DND-41 (cell line): ENCODE results near the gene FANCE.

Experiments used
- ATAC-seq: fragments of 200-7000 bp; cut with Tn5 transposase; 3 replicates; pipeline ENCODE4 v1.9.1; 2021; ENCODE audit warnings: low read depth; ENCODE audit not compliant: insufficient read depth
- DNase-seq: peaks from one replicate; pipeline ENCODE4 v3.0.0-alpha.2; 2020
- H2AFZ ChIP-seq: 2 replicates; pipeline ENCODE4 v1.6.0; 2012; ENCODE audit warnings: low read depth, low read length
- H3K27ac ChIP-seq: 2 replicates; pipeline ENCODE4 v1.5.1; 2012; ENCODE audit warnings: low read length, inconsistent platforms
- H3K27me3 ChIP-seq: fragments of 200-600 bp; sonication (generic); 2 replicates; pipeline ENCODE4 v1.6.0; 2012; ENCODE audit warnings: low read length, mild to moderate bottlenecking, inconsistent platforms; ENCODE audit not compliant: insufficient read depth, poor library complexity
- H3K36me3 ChIP-seq: 2 replicates; pipeline ENCODE4 v1.5.1; 2012; ENCODE audit warnings: low read length, inconsistent platforms; ENCODE audit not compliant: insufficient read depth
- H3K4me1 ChIP-seq: 2 replicates; pipeline ENCODE4 v1.5.1; 2012; ENCODE audit warnings: mild to moderate bottlenecking, low read length; ENCODE audit not compliant: insufficient read depth
- H3K4me2 ChIP-seq: 2 replicates; pipeline ENCODE4 v1.6.0; 2012; ENCODE audit warnings: mild to moderate bottlenecking, moderate library complexity, low read length, inconsistent platforms; ENCODE audit not compliant: insufficient read depth
- H3K4me3 ChIP-seq, 2 experiments: fragments of 200-600 bp in 1 of 2; shearing (Covaris generic) in 1 of 2; 2 replicates each; pipeline ENCODE4 v1.5.1; 2012 to 2016; ENCODE audit warnings: inconsistent platforms in 2 of 2, low read length in 2 of 2, mild to moderate bottlenecking in 2 of 2, low read depth in 1 of 2, moderate library complexity in 1 of 2
- H3K79me2 ChIP-seq: 2 replicates; pipeline ENCODE4 v1.6.0; 2012; ENCODE audit warnings: low read length, inconsistent platforms; ENCODE audit not compliant: insufficient read depth
- H3K9ac ChIP-seq: 2 replicates; pipeline ENCODE4 v1.6.0; 2012; ENCODE audit warnings: low read depth, mild to moderate bottlenecking, inconsistent platforms, low read length, moderate library complexity
- H3K9me3 ChIP-seq: 2 replicates; pipeline ENCODE4 v1.5.1; 2012; ENCODE audit warnings: low read length, moderate library complexity, mild to moderate bottlenecking, inconsistent platforms; ENCODE audit not compliant: insufficient read depth, severe bottlenecking
- H4K20me1 ChIP-seq: 2 replicates; pipeline ENCODE4 v1.6.0; 2012; ENCODE audit warnings: low read length; ENCODE audit not compliant: insufficient read depth
- CTCF ChIP-seq: IDR thresholded peaks from 2 replicates; pipeline ENCODE4 v1.5.1; 2012; ENCODE audit warnings: borderline replicate concordance, low read length, moderate library complexity, mild to moderate bottlenecking; ENCODE audit not compliant: poor library complexity, severe bottlenecking; ENCODE audit errors: extremely low read depth
- EZH2 ChIP-seq: IDR thresholded peaks from 3 replicates; pipeline ENCODE4 v1.6.1; 2012; ENCODE audit warnings: borderline replicate concordance, low read depth, mild to moderate bottlenecking, moderate library complexity, low read length, inconsistent platforms; ENCODE audit not compliant: severe bottlenecking

FANCE gene

GRCh38 chr6:35500782-35501181, 48.6 kb downstream of the FANCE start:
- Histone ChIP-seq H4K20me1 (peaks cover 4% of the 10 kb centered on the region), H3K4me2 (no peak overlapping the region), H3K79me2 (no peaks in the 10 kb centered on the region), H3K36me3 (no peaks in the 10 kb centered on the region), H2AFZ (no peak overlapping the region), H3K27ac (no peak overlapping the region), H3K4me1 (peaks cover 12% of the 10 kb centered on the region), H3K4me3 (no peak overlapping the region), H3K27me3 (peaks cover 36% of the 10 kb centered on the region), H3K9ac (no peak overlapping the region), H3K9me3 (no peaks in the 10 kb centered on the region)
- TF ChIP-seq CTCF: no peak
- TF ChIP-seq EZH2: no peak
- DNase-seq (no peak), ATAC-seq (no peak)

GRCh38 chr6:35501784-35502183, 49.6 kb downstream of the FANCE start:
- Histone ChIP-seq H3K4me1 (peaks cover 12% of the 10 kb centered on the region), H2AFZ (no peak overlapping the region), H3K36me3 (no peaks in the 10 kb centered on the region), H3K79me2 (no peaks in the 10 kb centered on the region), H3K27ac (no peak overlapping the region), H3K27me3 (peaks cover 36% of the 10 kb centered on the region), H3K9me3 (no peaks in the 10 kb centered on the region), H4K20me1 (peaks cover 4% of the 10 kb centered on the region; the same call in 1 of the 2 replicates), H3K9ac (no peak overlapping the region), H3K4me3 (no peak overlapping the region), H3K4me2 (no peak overlapping the region)
- TF ChIP-seq CTCF (no peak), EZH2 (no peak)
- DNase-seq (no peak), ATAC-seq (no peak)

GRCh38 chr6:35503534-35503933, 51.4 kb downstream of the FANCE start:
- H3K4me3 ChIP-seq: no peak overlapping the region
- no peaks in the 10 kb centered on the region for H3K36me3 ChIP-seq
- ATAC-seq (no peak), DNase-seq (no peak)
- TF ChIP-seq CTCF (no peak), EZH2 (no peak)
- H3K9ac ChIP-seq: no peak overlapping the region
- no peak overlapping the region for H2AFZ ChIP-seq
- H3K27ac ChIP-seq: no peak overlapping the region
- no peaks in the 10 kb centered on the region for H3K9me3 ChIP-seq
- no peaks in the 10 kb centered on the region for H4K20me1 ChIP-seq
- H3K4me2 ChIP-seq: no peak overlapping the region
- no peaks in the 10 kb centered on the region for H3K79me2 ChIP-seq
- no peaks in the 10 kb centered on the region for H3K4me1 ChIP-seq
- peaks cover 22% of the 10 kb centered on the region for H3K27me3 ChIP-seq

- Histone ChIP-seq H3K27ac (no peak overlapping the region), H3K9me3 (no peaks in the 10 kb centered on the region), H3K4me2 (no peak overlapping the region), H3K4me3 (no peak overlapping the region), H4K20me1 (no peaks in the 10 kb centered on the region), H2AFZ (no peak overlapping the region), H3K79me2 (no peaks in the 10 kb centered on the region), H3K27me3 (peaks cover 9% of the 10 kb centered on the region), H3K9ac (no peak overlapping the region), H3K36me3 (no peaks in the 10 kb centered on the region), H3K4me1 (no peaks in the 10 kb centered on the region)
- TF ChIP-seq EZH2: no peak
- no peak for TF ChIP-seq CTCF
- DNase-seq (no peak), ATAC-seq (no peak)
Measured at GRCh38 chr6:35505999-35506412, 53.9 kb downstream of the FANCE start.
